GDM1 (cell line): ENCODE results near the gene SUSD6.
A peak's percentile ranks its signal among the peaks of the same experiment; 100 is the strongest.

Experiments used
- DNase-seq: peaks from one replicate; lab custom pipeline; 2025; lab: John Stamatoyannopoulos, UW

SUSD6 gene

DNA sequence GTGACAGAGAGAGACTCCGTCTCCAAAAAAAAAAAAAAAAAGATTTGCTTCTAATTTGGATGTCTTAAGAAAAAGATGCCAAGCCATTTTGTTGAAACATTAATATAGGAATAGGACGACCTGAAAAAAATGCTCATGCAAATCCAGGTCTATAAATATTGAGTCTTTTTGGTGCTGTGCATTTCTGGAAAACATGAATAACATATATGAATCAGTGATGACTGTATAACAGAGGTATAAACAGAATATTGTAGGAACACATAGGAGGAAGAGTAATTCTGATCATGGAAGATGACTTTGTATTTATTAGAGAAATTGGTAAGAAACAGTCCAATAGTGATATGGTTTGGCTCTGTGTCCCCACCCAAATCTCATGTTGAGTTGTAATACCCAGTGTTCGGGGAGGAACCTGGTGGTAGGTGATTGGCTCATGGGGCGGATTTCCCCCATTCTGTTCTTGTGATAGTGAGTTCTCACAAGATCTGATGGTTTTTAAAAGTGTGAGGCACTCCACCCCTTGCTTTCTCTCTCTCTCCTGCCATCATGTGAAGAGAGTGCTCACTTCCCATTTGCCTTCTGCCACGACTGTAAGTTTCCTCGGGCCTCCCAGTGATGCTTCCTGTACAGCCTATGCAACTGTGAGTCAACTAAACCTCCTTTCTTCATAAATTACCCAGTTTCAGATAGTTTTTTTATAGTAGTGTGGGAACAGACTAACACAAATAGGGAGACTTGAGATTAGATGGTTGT lies 152.5 kb downstream of the SUSD6 start:
- DNase-seq: peak; percentile 14
